ENCODE measurements around the gene FAT1. TPM values are rescaled to one million over a fixed set of nuclear protein-coding genes. Genes with fewer than 3 reads are reported as not detected.

The FAT1 gene
- total RNA-seq, 2 donors from 2014 or later = 65.9 to 69.5 TPM

DNA sequence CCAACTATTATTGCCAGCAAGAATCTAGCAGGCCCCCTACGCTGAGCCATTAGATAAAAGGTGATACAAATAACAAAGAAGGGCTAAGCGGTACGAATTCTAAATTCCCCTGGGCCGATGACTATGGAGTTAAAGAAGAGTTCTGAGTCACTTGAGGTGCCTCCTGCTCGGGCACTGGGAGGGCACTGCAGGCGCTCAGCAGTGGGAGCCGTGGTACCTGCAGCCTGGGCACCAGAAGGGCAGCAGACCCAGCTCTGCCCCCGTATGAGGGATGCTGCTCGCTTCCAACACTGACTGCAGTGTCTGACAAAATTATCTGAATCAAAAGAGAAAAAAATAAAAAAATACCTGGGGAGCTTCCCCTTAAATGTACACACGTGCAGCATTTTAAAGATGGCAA lies 124.2 kb downstream of the FAT1 start:
- no peak for TF ChIP-seq CTCF (IDR thresholded peaks at IDR 0.05)
- TF ChIP-seq POLR2A (IDR thresholded peaks at IDR 0.05) = no peak
- intact Hi-C loops (cut with DNase I) = no loop called here
- Histone ChIP-seq H3K27me3 (no peaks in the 10 kb centered on the region), H3K36me3 (replicated peaks in 1 of 2; ENCODE audit: insufficient read depth in 1 of 2, low read depth in 2 of 2) (peaks cover 0 to 41% of the 10 kb centered on the region in 2 donors), H3K4me3 (no peak overlapping the region), H3K9me3 (no peaks in the 10 kb centered on the region), H3K27ac (no peak overlapping the region), H3K4me1 (no peaks in the 10 kb centered on the region)
- whole genome bisulfite sequencing, 2 donors = 89 to 91% methylated on average over 10 of the region's 10 CpGs
- ATAC-seq (no peak), DNase-seq (no peak)

- no peak overlapping the region for H3K27ac ChIP-seq
- no peaks in the 10 kb centered on the region for H3K9me3 ChIP-seq
- H3K36me3 ChIP-seq (replicated peaks in 1 of 2; ENCODE audit: insufficient read depth in 1 of 2, low read depth in 2 of 2) = peaks cover 0 to 40% of the 10 kb centered on the region in 2 donors
- no peaks in the 10 kb centered on the region for H3K4me1 ChIP-seq
- no peaks in the 10 kb centered on the region for H3K27me3 ChIP-seq
- TF ChIP-seq CTCF (IDR thresholded peaks at IDR 0.05) = no peak
- no peak for TF ChIP-seq POLR2A (IDR thresholded peaks at IDR 0.05)
- ATAC-seq (no peak), DNase-seq (no peak)
- 87 to 100% methylated on average over 5 to 7 of the region's 7 CpGs for WGBS, 2 donors
- H3K4me3 ChIP-seq = no peak overlapping the region
- intact Hi-C loops (cut with DNase I) = no loop called here
Observed at GRCh38 chr4:186598686-186599085, 125.0 kb downstream of the FAT1 start.

DNA sequence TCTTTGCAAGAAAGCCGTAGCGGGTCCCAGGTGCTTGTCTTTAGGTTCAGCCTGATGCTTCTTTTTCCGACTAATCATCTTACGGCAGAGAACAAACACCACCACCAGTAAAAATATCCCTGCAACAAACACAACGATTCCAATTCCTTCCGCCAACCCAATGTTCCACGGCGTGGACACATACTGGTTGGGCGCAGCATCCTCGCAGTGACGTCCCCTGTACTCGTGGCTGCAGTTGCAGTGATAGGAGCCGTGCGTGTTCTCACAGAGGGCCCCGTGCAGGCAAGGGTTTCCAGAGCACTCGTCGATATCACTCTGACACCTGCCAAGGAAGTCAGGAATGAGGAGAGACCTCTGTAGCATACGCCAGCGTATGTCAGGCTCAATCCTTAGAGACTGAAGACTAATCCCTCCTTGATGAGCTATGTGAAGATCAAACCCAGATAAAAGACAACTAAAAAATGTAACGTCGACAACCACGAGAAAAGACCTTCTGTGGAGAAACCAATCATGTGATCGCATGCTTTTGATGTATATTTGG lies 126.7 kb downstream of the FAT1 start:
- Histone ChIP-seq H3K27ac (no peak overlapping the region), H3K27me3 (no peaks in the 10 kb centered on the region), H3K4me1 (no peaks in the 10 kb centered on the region), H3K9me3 (no peaks in the 10 kb centered on the region), H3K36me3 (replicated peaks in 1 of 2; ENCODE audit: insufficient read depth in 1 of 2, low read depth in 2 of 2) (peaks cover 0 to 32% of the 10 kb centered on the region in 2 donors), H3K4me3 (no peak overlapping the region)
- no peak for DNase-seq
- TF ChIP-seq CTCF (IDR thresholded peaks at IDR 0.05) = no peak
- TF ChIP-seq POLR2A (IDR thresholded peaks at IDR 0.05) = no peak
- no peak for ATAC-seq
- intact Hi-C loops (cut with DNase I) = no loop called here
- 90 to 91% methylated on average over 23 of the region's 23 CpGs for WGBS, 2 donors

- WGBS, 2 donors = 92 to 96% methylated on average over 12 of the region's 12 CpGs
- Histone ChIP-seq H3K4me3 (no peak overlapping the region), H3K4me1 (no peaks in the 10 kb centered on the region), H3K36me3 (replicated peaks in 1 of 2; ENCODE audit: insufficient read depth in 1 of 2, low read depth in 2 of 2) (peaks cover 0 to 32% of the 10 kb centered on the region in 2 donors), H3K27me3 (no peaks in the 10 kb centered on the region), H3K9me3 (no peaks in the 10 kb centered on the region), H3K27ac (no peak overlapping the region)
- DNase-seq = no peak
- no peak for TF ChIP-seq CTCF (IDR thresholded peaks at IDR 0.05)
- no peak for TF ChIP-seq POLR2A (IDR thresholded peaks at IDR 0.05)
- intact Hi-C loops (cut with DNase I) = no loop called here
- no peak for ATAC-seq
Observed at GRCh38 chr4:186596346-186596745, 127.3 kb downstream of the FAT1 start.

DNA sequence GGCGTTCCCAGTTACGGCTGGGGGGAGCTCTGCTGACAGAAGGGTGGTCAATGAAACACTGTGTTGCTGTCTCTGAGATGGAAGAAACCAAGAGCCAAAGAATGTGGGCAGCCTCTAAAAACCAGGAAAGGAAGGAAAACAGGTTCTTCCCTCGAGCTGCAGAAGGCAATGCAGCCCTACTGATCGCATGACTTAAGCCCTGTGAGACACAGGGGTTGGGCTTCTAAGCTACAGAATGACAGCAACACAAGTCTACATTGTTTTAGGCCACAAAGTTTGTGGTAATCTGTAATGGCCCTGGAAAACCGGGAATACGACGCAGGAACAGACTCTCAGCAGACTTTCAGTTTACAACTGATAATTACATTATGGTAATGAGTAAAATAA lies 130.1 kb downstream of the FAT1 start:
- no peaks in the 10 kb centered on the region for H3K9me3 ChIP-seq
- peaks cover 0 to 15% of the 10 kb centered on the region in 2 donors for H3K36me3 ChIP-seq (replicated peaks in 1 of 2; ENCODE audit: insufficient read depth in 1 of 2, low read depth in 2 of 2)
- no peak overlapping the region for H3K27ac ChIP-seq
- intact Hi-C loops (cut with DNase I) = no loop called here
- no peak for DNase-seq
- no peaks in the 10 kb centered on the region for H3K27me3 ChIP-seq
- ATAC-seq = no peak
- WGBS, 2 donors = 75 to 88% methylated on average over 7 of the region's 7 CpGs
- no peaks in the 10 kb centered on the region for H3K4me1 ChIP-seq
- H3K4me3 ChIP-seq = no peak overlapping the region
- TF ChIP-seq CTCF (IDR thresholded peaks at IDR 0.05) (no peak), POLR2A (IDR thresholded peaks at IDR 0.05) (no peak)

Measured in body of pancreas (tissue), 4 donors.